ENCODE results near the gene CNOT4. TPM values are rescaled to one million over a fixed set of nuclear protein-coding genes. Genes with fewer than 3 reads are reported as not detected.

CNOT4 gene
- total and polyA plus RNA-seq, 8 donors, result 4.6 to 50.2 (median 10.9) TPM

DNA sequence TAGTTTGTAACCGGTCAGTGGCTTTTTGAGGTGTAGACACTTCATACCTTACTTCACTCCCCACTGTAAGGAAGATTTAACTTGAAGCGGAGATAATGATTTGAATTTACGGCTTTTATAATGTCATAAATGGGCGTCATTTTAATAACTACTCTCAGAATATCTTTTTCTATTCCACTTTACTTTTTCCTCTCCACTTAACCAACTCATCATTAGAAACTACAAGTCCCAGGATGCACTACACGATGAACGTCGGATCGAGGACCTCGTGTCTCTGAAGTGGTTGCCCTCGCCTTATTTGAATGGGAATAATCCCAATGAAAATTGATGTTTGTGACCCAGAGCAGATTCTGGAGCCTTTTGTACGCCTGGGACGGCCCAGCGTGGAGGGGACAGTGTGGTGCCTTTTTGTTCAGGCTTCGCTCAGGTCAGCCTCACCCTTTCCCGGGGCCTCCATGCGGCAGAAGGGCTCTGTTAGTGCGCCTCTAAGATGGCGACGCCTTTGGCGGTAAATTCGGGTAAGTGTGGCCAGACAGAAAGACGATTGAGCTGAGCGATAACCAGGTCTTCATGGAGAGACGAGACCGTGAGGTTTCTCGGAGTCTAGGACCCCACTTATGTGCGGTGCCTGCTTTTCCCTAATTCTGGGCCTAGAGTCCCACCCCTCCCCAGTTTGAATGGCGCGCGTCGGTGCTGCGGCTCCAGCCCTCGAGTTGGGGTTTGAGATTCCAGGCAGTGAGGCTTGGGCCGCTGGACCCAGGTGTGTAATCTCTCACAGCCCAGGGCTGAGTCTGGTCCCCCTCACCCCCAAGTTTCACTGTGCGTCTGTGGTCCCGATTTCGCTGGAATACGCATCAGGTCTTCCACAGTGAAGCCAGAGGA, 47.8 kb upstream of the CNOT4 start, which contains the start of gene NUP205:
NUP205 (plus strand) TSS at position 463 of the 882 bp plus-strand sequence; CDS start at position 491, 28 bp downstream.
- TF ChIP-seq POLR2AphosphoS5 (IDR thresholded peaks at IDR 0.05) (peak; percentile 26 to 66 (median 36)), POLR2A (IDR thresholded peaks at IDR 0.05) (no peak), EP300 (IDR thresholded peaks at IDR 0.05) (no peak)
- TF ChIP-seq, protein P1, sequence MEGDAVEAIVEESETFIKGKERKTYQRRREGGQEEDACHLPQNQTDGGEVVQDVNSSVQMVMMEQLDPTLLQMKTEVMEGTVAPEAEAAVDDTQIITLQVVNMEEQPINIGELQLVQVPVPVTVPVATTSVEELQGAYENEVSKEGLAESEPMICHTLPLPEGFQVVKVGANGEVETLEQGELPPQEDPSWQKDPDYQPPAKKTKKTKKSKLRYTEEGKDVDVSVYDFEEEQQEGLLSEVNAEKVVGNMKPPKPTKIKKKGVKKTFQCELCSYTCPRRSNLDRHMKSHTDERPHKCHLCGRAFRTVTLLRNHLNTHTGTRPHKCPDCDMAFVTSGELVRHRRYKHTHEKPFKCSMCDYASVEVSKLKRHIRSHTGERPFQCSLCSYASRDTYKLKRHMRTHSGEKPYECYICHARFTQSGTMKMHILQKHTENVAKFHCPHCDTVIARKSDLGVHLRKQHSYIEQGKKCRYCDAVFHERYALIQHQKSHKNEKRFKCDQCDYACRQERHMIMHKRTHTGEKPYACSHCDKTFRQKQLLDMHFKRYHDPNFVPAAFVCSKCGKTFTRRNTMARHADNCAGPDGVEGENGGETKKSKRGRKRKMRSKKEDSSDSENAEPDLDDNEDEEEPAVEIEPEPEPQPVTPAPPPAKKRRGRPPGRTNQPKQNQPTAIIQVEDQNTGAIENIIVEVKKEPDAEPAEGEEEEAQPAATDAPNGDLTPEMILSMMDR (IDR thresholded peaks at IDR 0.05), result peak in 1 of 7 experiments; percentile 19
- no peaks in the 10 kb centered on the region for H3K9me3 ChIP-seq
- DNase-seq, result peak; percentile 51 to 93
- peak within 1 kb of the TSS; percentile 85 to 95 (median 92) for H3K27ac ChIP-seq
- peaks cover 11 to 34% (median 22%) of the 10 kb centered on the region in 4 donors for H3K4me1 ChIP-seq
- WGBS, 5 donors, result 2 to 4% (median 3%) methylated on average over 34 to 38 of the region's 38 CpGs
- intact Hi-C loops (cut with DNase I; ENCODE audit: low total_unique reads), result no loop called here
- no peaks in the 10 kb centered on the region for H3K36me3 ChIP-seq
- H3K27me3 ChIP-seq, result no peaks in the 10 kb centered on the region
- peak within 1 kb of the TSS; percentile 63 to 95 (median 82) for H3K4me3 ChIP-seq

DNA sequence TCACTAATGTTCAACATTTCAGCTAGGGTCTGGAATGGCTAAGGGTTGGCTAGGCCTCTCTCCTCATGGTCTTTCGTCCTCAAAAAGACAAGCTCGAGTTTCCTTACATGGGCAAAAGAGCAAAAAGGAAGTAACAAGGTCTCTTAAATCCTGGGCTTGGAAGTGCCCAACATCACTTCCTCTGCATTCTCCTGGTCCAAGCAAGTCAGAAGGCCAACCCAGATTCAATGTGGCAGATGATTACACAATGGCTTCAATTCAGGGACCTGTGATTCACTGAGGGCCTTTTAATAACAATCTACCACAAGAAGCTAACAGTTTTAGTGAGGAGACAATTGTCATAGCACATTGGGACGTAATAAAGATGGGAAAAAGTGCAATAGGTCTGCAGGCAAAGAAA, 43.4 kb upstream of the CNOT4 start:
- Histone ChIP-seq H3K4me3 (no peak overlapping the region), H3K27me3 (no peaks in the 10 kb centered on the region), H3K27ac (no peak overlapping the region), H3K9me3 (no peaks in the 10 kb centered on the region), H3K36me3 (no peaks in the 10 kb centered on the region), H3K4me1 (peaks cover 0 to 4% (median 2%) of the 10 kb centered on the region in 4 donors)
- TF ChIP-seq, protein P1 (IDR thresholded peaks at IDR 0.05), result no peak
- no peak for TF ChIP-seq POLR2AphosphoS5 (IDR thresholded peaks at IDR 0.05)
- no peak for TF ChIP-seq EP300 (IDR thresholded peaks at IDR 0.05)
- TF ChIP-seq POLR2A (IDR thresholded peaks at IDR 0.05), result no peak
- WGBS, 5 donors, result 90 to 93% (median 91%) methylated on average over 3 of the region's 3 CpGs
- DNase-seq, result no peak
- intact Hi-C loops (cut with DNase I; ENCODE audit: low total_unique reads), result loop anchor here (5.0 kb wide), 1 partner anchor 36 kb away; no protein-coding TSS in a partner anchor

DNA sequence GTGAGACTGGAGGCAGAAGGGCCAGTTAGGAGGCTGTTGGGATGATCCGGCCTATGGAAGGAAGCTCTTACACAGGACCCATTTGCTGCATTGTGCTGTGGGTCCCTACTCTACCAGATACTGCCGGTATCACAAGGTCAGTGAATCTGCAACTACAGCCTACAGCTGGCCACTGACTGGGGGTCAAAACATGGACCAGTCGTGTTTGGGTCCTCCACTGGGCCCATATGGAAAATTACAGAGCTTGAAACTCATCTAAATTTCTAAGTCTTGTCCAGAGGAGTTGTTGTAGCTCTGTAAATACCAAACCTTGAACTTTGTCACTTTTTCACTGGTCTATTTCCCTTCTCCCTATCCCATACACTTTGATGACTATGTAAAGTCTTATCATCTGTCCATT, 42.2 kb upstream of the CNOT4 start:
- Histone ChIP-seq H3K27me3 (no peaks in the 10 kb centered on the region), H3K27ac (no peak overlapping the region), H3K4me3 (no peak overlapping the region), H3K36me3 (no peaks in the 10 kb centered on the region), H3K4me1 (peaks cover 0 to under 1% (median 0%) of the 10 kb centered on the region in 4 donors), H3K9me3 (no peaks in the 10 kb centered on the region)
- no peak for DNase-seq
- intact Hi-C loops (cut with DNase I; ENCODE audit: low total_unique reads), result loop anchor here (5.0 kb wide), 1 partner anchor 35 kb away; no protein-coding TSS in a partner anchor
- TF ChIP-seq POLR2AphosphoS5 (IDR thresholded peaks at IDR 0.05), result no peak
- TF ChIP-seq EP300 (IDR thresholded peaks at IDR 0.05), result no peak
- TF ChIP-seq, protein P1 (IDR thresholded peaks at IDR 0.05), result no peak
- TF ChIP-seq POLR2A (IDR thresholded peaks at IDR 0.05), result no peak
- WGBS, 5 donors, result 47 to 100% (median 62%) methylated on average over 3 of the region's 3 CpGs

DNA sequence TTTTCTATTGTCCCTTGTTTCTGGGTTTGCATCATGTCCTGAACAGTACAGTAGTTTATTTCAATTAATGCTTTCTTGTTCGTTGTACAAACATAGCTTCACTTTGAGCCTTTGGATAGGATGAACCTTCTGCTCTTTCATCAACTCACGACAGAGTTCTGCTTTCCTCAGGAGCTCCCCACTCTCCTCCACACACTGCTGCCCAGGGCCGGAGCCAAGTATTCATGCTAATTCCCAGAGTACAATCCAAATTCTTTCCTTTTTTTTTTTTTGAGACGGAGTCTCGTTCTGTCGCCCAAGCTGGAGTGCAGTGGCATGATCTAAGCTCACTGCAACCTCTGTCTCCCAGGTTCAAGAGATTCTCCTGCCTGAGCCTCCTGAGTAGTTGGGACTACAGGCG, 40.3 kb upstream of the CNOT4 start:
- Histone ChIP-seq H3K4me1 (no peaks in the 10 kb centered on the region), H3K36me3 (no peaks in the 10 kb centered on the region), H3K27ac (no peak overlapping the region), H3K9me3 (no peaks in the 10 kb centered on the region), H3K27me3 (no peaks in the 10 kb centered on the region), H3K4me3 (no peak overlapping the region)
- no peak for DNase-seq
- WGBS, 5 donors, result 69 to 81% (median 75%) methylated on average over 7 of the region's 7 CpGs
- TF ChIP-seq POLR2AphosphoS5 (IDR thresholded peaks at IDR 0.05) (no peak), POLR2A (IDR thresholded peaks at IDR 0.05) (no peak), EP300 (IDR thresholded peaks at IDR 0.05) (no peak)
- TF ChIP-seq, protein P1 (IDR thresholded peaks at IDR 0.05), result no peak
- intact Hi-C loops (cut with DNase I; ENCODE audit: low total_unique reads), result loop anchor here (5.0 kb wide), 1 partner anchor 33 kb away; no protein-coding TSS in a partner anchor

All from stomach (tissue), 9 donors.